IMR-90 (cell line): ENCODE measurements around the gene MAGED2.

Experiments used
- CEBPB ChIP-seq: IDR thresholded peaks from 2 replicates; pipeline ENCODE4 v1.6.1; 2012; ENCODE audit warnings: low read depth, low read length, improper control_type of control experiment
- MAZ ChIP-seq: IDR thresholded peaks from 2 replicates; pipeline ENCODE4 v1.6.1; 2012; ENCODE audit warnings: low read depth, mild to moderate bottlenecking, low read length, improper control_type of control experiment, moderate library complexity, borderline replicate concordance
- NFE2L2 ChIP-seq: fragments of 150-350 bp; IDR thresholded peaks from 2 replicates; pipeline ENCODE4 v1.6.1; 2016; ENCODE audit warnings: low read depth, mild to moderate bottlenecking, low read length
- POLR2A ChIP-seq: IDR thresholded peaks from 2 replicates; pipeline ENCODE4 v1.6.1; 2012; ENCODE audit warnings: mild to moderate bottlenecking, low read depth, low read length
- RAD21 ChIP-seq: IDR thresholded peaks from 2 replicates; pipeline ENCODE4 v1.6.1; 2012; ENCODE audit warnings: low read length, improper control_type of control experiment
- RFX5 ChIP-seq: IDR thresholded peaks from 2 replicates; pipeline ENCODE4 v1.8.0; 2012; ENCODE audit warnings: low read depth, mild to moderate bottlenecking, low read length, moderate library complexity
- TF ChIP-seq, protein P1 (sequence below): conservative IDR thresholded peaks from 2 replicates; pipeline ENCODE4 v1.5.1; 2012; ENCODE audit warnings: mild to moderate bottlenecking, low read depth, low read length, improper control_type of control experiment
- TF ChIP-seq, protein P2 (sequence below): fragments of 150-350 bp; IDR thresholded peaks from 2 replicates; pipeline ENCODE4 v1.6.1; 2017; ENCODE audit warnings: mild to moderate bottlenecking, antibody characterized with exemption, low read length, low read depth

DNA sequence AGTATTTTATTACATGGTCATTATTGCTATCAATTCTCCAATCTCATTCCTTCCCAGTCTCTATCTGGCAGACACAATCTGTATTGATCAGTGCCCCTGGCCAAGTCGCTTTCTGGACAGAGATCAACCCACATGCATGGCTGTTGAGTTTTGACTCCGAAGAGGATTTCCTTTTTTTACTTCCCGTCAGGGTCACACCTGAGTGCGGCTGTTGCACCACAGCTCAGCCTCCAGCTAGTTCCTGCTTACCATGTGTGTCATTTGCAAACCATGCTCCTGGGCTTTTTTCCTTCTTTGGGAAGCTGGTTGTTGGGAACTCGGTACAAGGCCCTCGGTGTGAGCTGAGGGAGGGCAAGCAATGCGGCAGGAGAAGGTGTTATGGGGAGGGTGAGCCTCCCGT, 11.7 kb downstream of the MAGED2 start:
- TF ChIP-seq POLR2A (no peak), NFE2L2 (no peak), MAZ (no peak), RFX5 (no peak), CEBPB (no peak), RAD21 (no peak)
- TF ChIP-seq, protein P1, sequence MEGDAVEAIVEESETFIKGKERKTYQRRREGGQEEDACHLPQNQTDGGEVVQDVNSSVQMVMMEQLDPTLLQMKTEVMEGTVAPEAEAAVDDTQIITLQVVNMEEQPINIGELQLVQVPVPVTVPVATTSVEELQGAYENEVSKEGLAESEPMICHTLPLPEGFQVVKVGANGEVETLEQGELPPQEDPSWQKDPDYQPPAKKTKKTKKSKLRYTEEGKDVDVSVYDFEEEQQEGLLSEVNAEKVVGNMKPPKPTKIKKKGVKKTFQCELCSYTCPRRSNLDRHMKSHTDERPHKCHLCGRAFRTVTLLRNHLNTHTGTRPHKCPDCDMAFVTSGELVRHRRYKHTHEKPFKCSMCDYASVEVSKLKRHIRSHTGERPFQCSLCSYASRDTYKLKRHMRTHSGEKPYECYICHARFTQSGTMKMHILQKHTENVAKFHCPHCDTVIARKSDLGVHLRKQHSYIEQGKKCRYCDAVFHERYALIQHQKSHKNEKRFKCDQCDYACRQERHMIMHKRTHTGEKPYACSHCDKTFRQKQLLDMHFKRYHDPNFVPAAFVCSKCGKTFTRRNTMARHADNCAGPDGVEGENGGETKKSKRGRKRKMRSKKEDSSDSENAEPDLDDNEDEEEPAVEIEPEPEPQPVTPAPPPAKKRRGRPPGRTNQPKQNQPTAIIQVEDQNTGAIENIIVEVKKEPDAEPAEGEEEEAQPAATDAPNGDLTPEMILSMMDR: no peak
- TF ChIP-seq, protein P2, sequence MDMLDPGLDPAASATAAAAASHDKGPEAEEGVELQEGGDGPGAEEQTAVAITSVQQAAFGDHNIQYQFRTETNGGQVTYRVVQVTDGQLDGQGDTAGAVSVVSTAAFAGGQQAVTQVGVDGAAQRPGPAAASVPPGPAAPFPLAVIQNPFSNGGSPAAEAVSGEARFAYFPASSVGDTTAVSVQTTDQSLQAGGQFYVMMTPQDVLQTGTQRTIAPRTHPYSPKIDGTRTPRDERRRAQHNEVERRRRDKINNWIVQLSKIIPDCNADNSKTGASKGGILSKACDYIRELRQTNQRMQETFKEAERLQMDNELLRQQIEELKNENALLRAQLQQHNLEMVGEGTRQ: no peak
